Muscle layer of duodenum (tissue), 2 donors: ENCODE results near the gene HOXD12.

Experiments used
- H3K27ac ChIP-seq: one replicate; pipeline ENCODE4 v1.7.0; 2013; ENCODE audit warnings: mild to moderate bottlenecking, low read length
- H3K27me3 ChIP-seq: one replicate; pipeline ENCODE4 v1.7.0; 2013; ENCODE audit warnings: low read depth, mild to moderate bottlenecking, control low read depth, low read length
- H3K36me3 ChIP-seq, 2 donors: one replicate each; pipeline ENCODE4 v1.7.0; 2013; ENCODE audit warnings: low read length in 2 of 2, control low read depth in 1 of 2, mild to moderate bottlenecking in 1 of 2; ENCODE audit not compliant: insufficient read depth in 2 of 2, control insufficient read depth in 1 of 2
- H3K4me1 ChIP-seq, 2 donors: one replicate each; pipeline ENCODE4 v1.7.0; 2013; ENCODE audit warnings: low read length in 2 of 2, mild to moderate bottlenecking in 2 of 2, control low read depth in 1 of 2, moderate library complexity in 1 of 2; ENCODE audit not compliant: insufficient read depth in 2 of 2, control insufficient read depth in 1 of 2
- H3K4me3 ChIP-seq, 2 donors: one replicate each; pipeline ENCODE4 v1.7.0; 2013; ENCODE audit warnings: low read length in 2 of 2, low read depth in 1 of 2, mild to moderate bottlenecking in 1 of 2
- H3K9me3 ChIP-seq, 2 donors: one replicate each; pipeline ENCODE4 v1.7.0; 2013; ENCODE audit warnings: low read length in 2 of 2, control low read depth in 1 of 2, mild to moderate bottlenecking in 1 of 2; ENCODE audit not compliant: control insufficient read depth in 1 of 2
- donor health status: healthy.

HOXD12 gene

DNA sequence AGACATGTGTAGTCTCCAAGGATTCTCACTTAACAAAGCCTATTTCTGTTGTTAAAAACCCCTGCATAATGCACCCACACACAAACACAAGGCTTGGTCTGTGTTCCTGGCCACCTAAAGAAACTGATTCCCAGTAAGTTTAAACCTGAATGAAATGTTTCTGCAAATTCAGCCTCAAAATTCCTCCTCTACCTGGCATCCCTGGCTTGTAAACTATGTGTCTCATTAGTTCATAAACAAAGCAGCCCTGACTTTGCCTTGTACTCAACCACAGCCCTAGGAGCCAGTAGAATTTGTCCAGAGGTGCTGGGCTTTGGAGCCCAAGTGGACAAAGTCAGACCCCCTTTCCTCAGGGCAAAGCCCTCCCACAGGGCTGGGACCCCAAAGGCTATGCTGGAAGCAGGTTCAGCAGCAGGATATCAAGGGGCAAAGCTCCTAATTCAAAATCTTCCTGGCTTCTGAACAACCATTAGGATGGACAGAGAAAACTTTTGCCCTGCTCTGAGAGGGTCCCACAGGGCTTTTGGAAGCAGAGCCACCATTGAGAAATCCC, 9.7 kb upstream of the HOXD12 start:
- Histone ChIP-seq H3K27me3 (peaks cover 92% of the 10 kb centered on the region), H3K4me1 (peaks cover 0 to 44% of the 10 kb centered on the region in 2 donors), H3K27ac (no peak overlapping the region), H3K36me3 (no peaks in the 10 kb centered on the region), H3K9me3 (peaks cover 0 to 8% of the 10 kb centered on the region in 2 donors), H3K4me3 (no peak overlapping the region)

DNA sequence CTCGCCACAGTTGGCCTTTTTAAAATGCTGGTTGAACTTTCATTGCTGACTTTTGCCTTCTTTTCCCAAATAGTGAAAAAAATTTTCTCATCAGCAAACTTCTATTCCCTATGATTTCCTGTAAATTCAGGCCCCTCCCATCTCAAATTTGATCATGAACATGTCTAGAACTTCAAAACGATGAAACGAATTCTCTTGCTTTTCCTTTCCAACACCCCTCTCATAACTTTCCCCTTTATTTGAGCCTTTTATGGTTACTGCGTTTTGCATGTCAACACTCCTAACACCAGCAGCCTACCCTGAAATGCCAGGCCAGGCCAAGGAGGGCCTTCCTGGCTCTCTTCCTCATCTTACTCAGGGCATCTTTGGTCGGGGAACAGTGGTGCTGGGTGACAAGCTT, 8.7 kb upstream of the HOXD12 start:
- no peaks in the 10 kb centered on the region for H3K36me3 ChIP-seq
- H3K27me3 ChIP-seq, result peaks cover 92% of the 10 kb centered on the region
- peaks cover 0 to 8% of the 10 kb centered on the region in 2 donors for H3K9me3 ChIP-seq
- peaks cover 0 to 34% of the 10 kb centered on the region in 2 donors for H3K4me1 ChIP-seq
- no peak overlapping the region for H3K4me3 ChIP-seq
- no peak overlapping the region for H3K27ac ChIP-seq

DNA sequence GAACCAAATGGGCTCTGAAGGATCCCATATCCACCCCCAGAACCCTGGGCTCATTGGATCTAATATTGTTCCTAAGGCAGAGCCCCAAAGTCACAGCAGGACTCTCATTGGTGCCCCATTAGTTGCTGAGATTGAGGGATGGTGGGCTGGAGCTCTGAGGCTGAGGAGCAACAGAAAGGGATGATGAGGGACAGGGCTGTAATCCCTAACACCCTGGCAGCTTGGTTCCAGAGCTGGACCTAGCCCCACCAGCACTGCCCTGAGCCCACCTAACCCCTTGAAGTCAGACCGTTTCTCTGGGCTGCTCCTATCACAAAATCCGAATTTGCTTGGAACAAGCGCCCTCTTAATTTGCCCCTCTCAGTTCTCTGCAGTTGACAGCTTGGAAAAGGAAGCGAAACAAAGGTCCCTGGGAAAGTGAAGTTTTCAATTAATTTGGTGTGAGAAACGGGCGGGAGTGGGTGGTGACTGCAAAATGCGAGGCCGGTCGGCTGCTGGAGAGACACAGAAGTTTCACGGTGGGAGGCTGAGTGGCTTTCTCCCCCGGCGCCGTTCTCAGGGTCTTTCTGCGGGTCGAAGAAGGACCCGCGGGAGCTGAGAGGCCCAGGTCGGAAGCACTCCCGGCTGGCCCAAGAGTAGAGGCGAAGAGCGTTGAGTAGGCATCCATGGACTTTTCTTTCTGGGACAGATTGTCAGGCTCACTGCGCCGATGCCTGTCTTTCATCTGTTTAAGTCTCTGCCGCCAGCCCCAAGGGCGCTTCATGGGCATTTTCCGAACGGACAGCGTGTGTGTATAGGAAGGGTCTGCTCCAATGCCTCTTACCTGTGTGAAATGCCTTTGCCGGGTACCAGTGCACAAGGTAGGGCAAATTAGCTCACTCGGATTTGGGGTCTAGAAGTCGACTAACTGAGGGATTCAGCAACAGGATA, 8.0 kb upstream of the HOXD12 start:
- Histone ChIP-seq H3K36me3 (no peaks in the 10 kb centered on the region), H3K9me3 (peaks cover 0 to 8% of the 10 kb centered on the region in 2 donors), H3K4me3 (no peak overlapping the region), H3K27ac (no peak overlapping the region), H3K4me1 (peaks cover 4 to 32% of the 10 kb centered on the region in 2 donors), H3K27me3 (peaks cover 92% of the 10 kb centered on the region)

DNA sequence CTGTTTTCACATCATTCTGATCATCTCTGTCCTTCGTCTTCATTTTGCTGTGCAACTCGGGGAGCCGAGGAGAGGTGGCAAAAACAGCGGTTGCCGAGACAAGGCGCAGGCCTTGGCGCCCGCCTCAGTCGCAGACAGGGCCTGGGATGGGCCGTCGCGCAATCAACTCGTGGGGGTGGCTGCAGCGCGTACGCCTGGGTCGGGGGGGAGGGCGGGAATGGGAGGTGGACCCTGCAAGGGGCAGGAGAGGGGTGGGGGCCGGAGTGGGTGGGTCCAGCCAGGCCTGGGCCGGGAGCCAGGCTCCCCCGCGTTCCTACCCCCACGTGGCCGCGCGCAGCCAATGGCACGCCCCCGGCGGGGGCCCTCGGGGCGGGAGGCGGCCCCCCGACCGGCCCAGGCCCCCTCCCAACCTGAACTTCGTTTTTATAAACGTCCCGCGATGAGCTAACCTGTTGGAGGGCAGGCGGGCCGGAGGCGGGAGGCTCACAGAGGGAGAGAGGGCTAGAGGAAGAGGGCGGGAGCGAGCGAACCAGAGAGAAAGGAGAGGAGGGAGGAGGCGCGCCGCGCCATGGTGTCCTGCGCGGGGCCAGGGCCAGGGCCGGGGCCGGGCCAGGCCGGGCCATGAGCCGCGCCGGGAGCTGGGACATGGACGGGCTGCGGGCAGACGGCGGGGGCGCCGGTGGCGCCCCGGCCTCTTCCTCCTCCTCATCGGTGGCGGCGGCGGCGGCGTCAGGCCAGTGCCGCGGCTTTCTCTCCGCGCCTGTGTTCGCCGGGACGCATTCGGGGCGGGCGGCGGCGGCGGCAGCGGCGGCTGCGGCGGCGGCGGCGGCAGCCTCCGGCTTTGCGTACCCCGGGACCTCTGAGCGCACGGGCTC, 7.1 kb upstream of the HOXD12 start, which contains the start of gene HOXD13:
Gene HOXD13, plus strand, starts transcription at position 452 of the 875 bp plus-strand sequence. Its CDS starts 170 bp downstream, at position 622.
- H3K4me3 ChIP-seq, result peak within 1 kb of the TSS in 1 of 2 donors; percentile 57
- peaks cover 0 to 8% of the 10 kb centered on the region in 2 donors for H3K9me3 ChIP-seq
- H3K4me1 ChIP-seq, result peaks cover 11 to 41% of the 10 kb centered on the region in 2 donors
- H3K27ac ChIP-seq, result no peak within 1 kb of the TSS
- H3K36me3 ChIP-seq, result no peaks in the 10 kb centered on the region
- peaks cover 93% of the 10 kb centered on the region for H3K27me3 ChIP-seq

DNA sequence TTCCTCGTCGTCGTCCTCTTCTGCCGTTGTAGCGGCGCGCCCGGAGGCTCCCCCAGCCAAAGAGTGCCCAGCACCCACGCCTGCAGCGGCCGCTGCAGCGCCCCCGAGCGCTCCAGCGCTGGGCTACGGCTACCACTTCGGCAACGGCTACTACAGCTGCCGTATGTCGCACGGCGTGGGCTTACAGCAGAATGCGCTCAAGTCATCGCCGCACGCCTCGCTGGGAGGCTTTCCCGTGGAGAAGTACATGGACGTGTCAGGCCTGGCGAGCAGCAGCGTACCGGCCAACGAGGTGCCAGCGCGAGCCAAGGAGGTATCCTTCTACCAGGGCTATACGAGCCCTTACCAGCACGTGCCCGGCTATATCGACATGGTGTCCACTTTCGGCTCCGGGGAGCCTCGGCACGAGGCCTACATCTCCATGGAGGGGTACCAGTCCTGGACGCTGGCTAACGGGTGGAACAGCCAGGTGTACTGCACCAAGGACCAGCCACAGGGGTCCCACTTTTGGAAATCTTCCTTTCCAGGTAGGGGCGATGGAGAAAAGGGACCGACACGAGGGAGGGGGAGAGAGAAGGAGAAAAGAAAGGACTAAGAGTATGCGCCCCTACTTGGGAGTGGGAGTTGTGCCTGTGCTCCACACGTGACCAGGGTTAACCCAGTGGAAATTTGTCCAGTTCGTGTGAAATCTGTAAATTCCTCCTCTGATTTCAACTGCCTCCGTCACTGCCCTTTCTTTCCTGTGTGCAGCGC, 6.3 kb upstream of the HOXD12 start:
- peak overlapping the region in 1 of 2 donors; percentile 57 for H3K4me3 ChIP-seq
- peaks cover 11 to 42% of the 10 kb centered on the region in 2 donors for H3K4me1 ChIP-seq
- peaks cover 0 to 8% of the 10 kb centered on the region in 2 donors for H3K9me3 ChIP-seq
- no peak overlapping the region for H3K27ac ChIP-seq
- no peaks in the 10 kb centered on the region for H3K36me3 ChIP-seq
- peaks cover 93% of the 10 kb centered on the region for H3K27me3 ChIP-seq

DNA sequence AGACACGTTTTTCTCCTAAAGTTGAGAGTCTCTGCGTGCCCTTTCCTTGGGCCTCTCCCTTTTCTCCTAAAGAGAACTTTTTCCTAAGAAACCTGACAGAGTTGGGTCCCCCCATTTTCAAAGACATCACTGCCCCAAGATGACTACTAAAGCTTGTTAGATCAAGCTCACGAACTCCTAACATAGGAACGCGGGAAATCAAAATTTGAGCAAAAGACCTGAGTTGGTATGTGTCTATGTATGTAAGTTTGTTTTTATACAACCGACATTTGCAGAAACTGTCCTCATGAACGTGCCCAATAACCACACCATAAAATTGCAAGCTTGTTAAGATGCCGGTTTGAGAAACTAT, 5.7 kb upstream of the HOXD12 start:
- no peaks in the 10 kb centered on the region for H3K36me3 ChIP-seq
- H3K4me1 ChIP-seq, result peaks cover 11 to 40% of the 10 kb centered on the region in 2 donors
- no peak overlapping the region for H3K27ac ChIP-seq
- H3K27me3 ChIP-seq, result peaks cover 93% of the 10 kb centered on the region
- peaks cover 0 to 8% of the 10 kb centered on the region in 2 donors for H3K9me3 ChIP-seq
- no peak overlapping the region for H3K4me3 ChIP-seq

DNA sequence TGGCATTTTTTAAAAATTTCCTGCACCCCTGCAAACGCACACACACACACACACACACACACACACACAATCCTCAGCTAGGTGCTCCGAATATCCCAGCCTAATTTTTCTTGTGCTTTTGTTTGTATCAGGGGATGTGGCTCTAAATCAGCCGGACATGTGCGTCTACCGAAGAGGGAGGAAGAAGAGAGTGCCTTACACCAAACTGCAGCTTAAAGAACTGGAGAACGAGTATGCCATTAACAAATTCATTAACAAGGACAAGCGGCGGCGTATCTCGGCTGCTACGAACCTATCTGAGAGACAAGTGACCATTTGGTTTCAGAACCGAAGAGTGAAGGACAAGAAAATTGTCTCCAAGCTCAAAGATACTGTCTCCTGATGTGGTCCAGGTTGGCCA, 5.2 kb upstream of the HOXD12 start:
- no peaks in the 10 kb centered on the region for H3K36me3 ChIP-seq
- no peak overlapping the region for H3K4me3 ChIP-seq
- H3K4me1 ChIP-seq, result peaks cover 11 to 40% of the 10 kb centered on the region in 2 donors
- H3K27ac ChIP-seq, result no peak overlapping the region
- H3K27me3 ChIP-seq, result peaks cover 93% of the 10 kb centered on the region
- H3K9me3 ChIP-seq, result peaks cover 0 to 8% of the 10 kb centered on the region in 2 donors

DNA sequence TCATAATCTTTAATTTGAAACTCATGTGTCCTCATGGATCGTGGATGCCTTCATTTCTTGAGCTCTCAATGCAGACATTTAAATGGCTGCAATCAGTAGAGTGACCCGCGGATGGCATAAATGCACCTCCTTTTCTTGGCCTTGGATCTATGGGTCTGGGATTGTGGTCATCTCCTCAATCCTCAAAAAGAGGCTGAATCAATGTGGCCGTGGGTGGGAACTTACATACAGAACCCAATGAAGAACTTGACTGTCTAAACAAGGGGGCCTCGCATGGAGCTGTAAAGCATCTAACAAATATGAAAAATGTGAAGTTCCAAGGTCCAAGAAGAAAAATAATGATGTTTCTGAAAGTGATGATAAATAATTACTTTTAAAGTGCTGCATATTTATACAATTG, 4.2 kb upstream of the HOXD12 start:
- Histone ChIP-seq H3K27ac (no peak overlapping the region), H3K4me1 (peaks cover 11 to 49% of the 10 kb centered on the region in 2 donors), H3K4me3 (no peak overlapping the region), H3K36me3 (no peaks in the 10 kb centered on the region), H3K9me3 (peaks cover 0 to 8% of the 10 kb centered on the region in 2 donors), H3K27me3 (peaks cover 93% of the 10 kb centered on the region)

DNA sequence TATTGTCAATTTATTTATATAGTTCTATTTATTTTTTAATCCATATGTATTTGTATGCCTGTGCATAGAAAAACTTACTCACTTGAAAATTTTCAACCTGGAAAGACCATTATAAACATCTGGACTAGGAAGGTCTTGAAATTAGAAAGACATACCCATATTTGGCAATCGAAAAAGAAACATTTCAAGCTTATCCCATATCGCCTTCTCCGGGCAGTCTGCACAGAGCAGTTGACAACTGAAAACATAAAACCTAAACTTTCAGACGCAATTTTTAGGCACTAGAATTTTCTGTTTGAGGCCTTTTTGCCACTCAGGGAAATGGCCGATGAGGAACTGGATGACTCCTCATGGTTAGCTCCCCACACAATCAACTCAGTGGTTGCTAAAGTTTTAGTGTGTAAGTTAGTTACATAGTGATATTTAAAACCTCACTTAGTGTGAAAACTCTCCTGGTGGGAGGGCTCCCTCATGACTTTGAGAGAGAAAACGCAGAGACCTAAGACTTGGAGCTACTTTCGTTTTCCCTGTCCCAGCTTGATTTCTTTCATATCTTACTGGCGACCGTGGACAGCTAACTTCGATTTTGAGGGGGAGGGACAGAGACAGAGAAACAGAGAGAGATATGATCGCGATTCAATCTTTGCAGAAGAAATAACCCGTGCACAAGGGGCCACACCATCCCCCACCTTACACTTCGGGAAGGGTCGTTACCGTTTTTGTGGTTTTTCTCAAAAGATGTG, 3.2 kb upstream of the HOXD12 start:
- H3K27ac ChIP-seq, result no peak overlapping the region
- H3K4me3 ChIP-seq, result peak overlapping the region; percentile 45 to 54
- no peaks in the 10 kb centered on the region for H3K36me3 ChIP-seq
- peaks cover 93% of the 10 kb centered on the region for H3K27me3 ChIP-seq
- H3K4me1 ChIP-seq, result peaks cover 11 to 49% of the 10 kb centered on the region in 2 donors
- peaks cover 0 to 8% of the 10 kb centered on the region in 2 donors for H3K9me3 ChIP-seq
